IMR-90 (cell line): ENCODE data around the gene SELENOV. TPM values are rescaled to one million over a fixed set of nuclear protein-coding genes. Genes with fewer than 3 reads are reported as not detected.
A peak's percentile ranks its signal among the peaks of the same experiment; 100 is the strongest.

Source experiments
- ATAC-seq: fragments of 200-7000 bp; cut with Tn5 transposase; 2 replicates; pipeline ENCODE4 v1.9.1; 2020; ENCODE audit warnings: low read depth, mild to moderate bottlenecking, moderate library complexity
- BruUV-seq: library from RNA; stranded (reverse); fragments of 400-500 nt; replicated peaks from 2 replicates; lab custom pipeline; 2021; lab: Mats Ljungman, UMichigan
- CTCF ChIA-PET: fragments of 300-600 bp; formaldehyde crosslinking; extraction: SDS; loops from one replicate; lab custom pipeline; 2021; ENCODE audit warnings: antibody characterized with exemption; lab: Yijun Ruan, JAX
- POLR2A ChIA-PET: fragments of 300-600 bp; sonication (Branson Sonifier 250); formaldehyde crosslinking; loops from one replicate; lab custom pipeline; 2022; ENCODE audit warnings: antibody characterized with exemption; ENCODE audit not compliant: unreplicated experiment; lab: Charles Lee
- DNase-seq: peaks from one replicate; pipeline ENCODE4 v3.0.0; 2013
- H2AFZ ChIP-seq: replicated peaks from 2 replicates; pipeline ENCODE3; 2013; ENCODE audit warnings: low read length, mild to moderate bottlenecking; ENCODE audit not compliant: poor library complexity
- H2AK5ac ChIP-seq: 2 replicates; pipeline ENCODE4 v1.6.1; 2013; ENCODE audit warnings: low read depth, low read length, inconsistent platforms
- H2AK9ac ChIP-seq: replicated peaks from 2 replicates; pipeline ENCODE3; 2013; ENCODE audit warnings: mild to moderate bottlenecking, low read depth, low read length, moderate library complexity; ENCODE audit not compliant: poor library complexity
- H2BK120ac ChIP-seq: 2 replicates; pipeline ENCODE4 v1.6.1; 2013; ENCODE audit warnings: low read depth, low read length, inconsistent platforms
- H2BK15ac ChIP-seq: 3 replicates; pipeline ENCODE4 v1.6.1; 2013; ENCODE audit warnings: low read depth, low read length, inconsistent platforms
- H2BK20ac ChIP-seq: 2 replicates; pipeline ENCODE4 v1.6.1; 2013; ENCODE audit warnings: low read depth, mild to moderate bottlenecking, inconsistent platforms, low read length, moderate library complexity
- H2BK5ac ChIP-seq: 2 replicates; pipeline ENCODE4 v1.6.1; 2013; ENCODE audit warnings: mild to moderate bottlenecking, low read depth, low read length, inconsistent platforms; ENCODE audit not compliant: poor library complexity, severe bottlenecking
- H3K14ac ChIP-seq: replicated peaks from 2 replicates; pipeline ENCODE4 v1.6.1; 2013; ENCODE audit warnings: low read depth, low read length, inconsistent platforms
- H3K18ac ChIP-seq: 2 replicates; pipeline ENCODE4 v1.6.1; 2013; ENCODE audit warnings: low read depth, low read length, control low read depth
- H3K23ac ChIP-seq: 2 replicates; pipeline ENCODE4 v1.6.1; 2013; ENCODE audit warnings: low read depth, low read length, inconsistent platforms
- H3K27ac ChIP-seq: 2 replicates; pipeline ENCODE4 v1.5.1; 2013; ENCODE audit warnings: mild to moderate bottlenecking, control low read depth, low read length; ENCODE audit not compliant: insufficient read depth
- H3K27me3 ChIP-seq: 2 replicates; pipeline ENCODE4 v1.6.1; 2013; ENCODE audit warnings: low read length; ENCODE audit not compliant: control insufficient read depth, insufficient read depth
- H3K36me3 ChIP-seq: 2 replicates; pipeline ENCODE4 v1.6.1; 2013; ENCODE audit warnings: low read length, mixed read lengths; ENCODE audit not compliant: control insufficient read depth, insufficient read depth
- H3K4ac ChIP-seq: 2 replicates; pipeline ENCODE4 v1.6.1; 2013; ENCODE audit warnings: low read depth, low read length, inconsistent platforms
- H3K4me1 ChIP-seq: 2 replicates; pipeline ENCODE4 v1.6.1; 2013; ENCODE audit warnings: low read length, mixed read lengths; ENCODE audit not compliant: control insufficient read depth, insufficient read depth
- H3K4me2 ChIP-seq: 2 replicates; pipeline ENCODE4 v1.6.1; 2013; ENCODE audit warnings: low read depth, mild to moderate bottlenecking, control low read depth, low read length, moderate library complexity
- H3K4me3 ChIP-seq: 2 replicates; pipeline ENCODE4 v1.5.1; 2013; ENCODE audit warnings: low read depth, mild to moderate bottlenecking, control low read depth, low read length, moderate library complexity; ENCODE audit not compliant: insufficient read depth
- H3K56ac ChIP-seq: 2 replicates; pipeline ENCODE4 v1.6.1; 2013; ENCODE audit warnings: low read length, inconsistent platforms; ENCODE audit not compliant: insufficient read depth; ENCODE audit errors: extremely low read depth
- H3K79me1 ChIP-seq, 2 experiments: 2 replicates each; pipeline ENCODE4 v1.6.1; 2013; ENCODE audit warnings: low read length in 2 of 2, inconsistent platforms in 1 of 2, low read depth in 1 of 2
- H3K9ac ChIP-seq: 2 replicates; pipeline ENCODE4 v1.6.1; 2013; ENCODE audit warnings: low read depth, low read length, control low read depth
- H3K9me1 ChIP-seq: 2 replicates; pipeline ENCODE4 v1.6.1; 2013; ENCODE audit warnings: low read length, inconsistent platforms; ENCODE audit not compliant: insufficient read depth
- H3K9me3 ChIP-seq: 2 replicates; pipeline ENCODE4 v1.6.1; 2013; ENCODE audit warnings: low read length; ENCODE audit not compliant: control insufficient read depth, insufficient read depth
- H4K20me1 ChIP-seq: 2 replicates; pipeline ENCODE4 v1.6.1; 2013; ENCODE audit warnings: low read length, inconsistent platforms; ENCODE audit not compliant: insufficient read depth
- H4K5ac ChIP-seq: 2 replicates; pipeline ENCODE4 v1.6.1; 2013; ENCODE audit warnings: mild to moderate bottlenecking, low read depth, low read length, control low read depth
- H4K8ac ChIP-seq, 2 experiments: 2 replicates each; pipeline ENCODE4 v1.6.1; 2013; ENCODE audit warnings: low read depth in 2 of 2, low read length in 2 of 2, control low read depth in 1 of 2, inconsistent platforms in 1 of 2
- H4K91ac ChIP-seq: 2 replicates; pipeline ENCODE4 v1.6.1; 2013; ENCODE audit warnings: low read depth, low read length, inconsistent platforms; ENCODE audit not compliant: insufficient read depth
- BHLHE40 ChIP-seq: fragments of 150-350 bp; IDR thresholded peaks from 2 replicates; pipeline ENCODE4 v1.6.1; 2016; ENCODE audit warnings: mild to moderate bottlenecking, low read depth, low read length
- CEBPB ChIP-seq: IDR thresholded peaks from 2 replicates; pipeline ENCODE4 v1.6.1; 2012; ENCODE audit warnings: low read depth, low read length, improper control_type of control experiment
- CTCF ChIP-seq: conservative IDR thresholded peaks from 2 replicates; pipeline ENCODE4 v1.5.1; 2012; ENCODE audit warnings: mild to moderate bottlenecking, low read depth, low read length, improper control_type of control experiment
- ELK1 ChIP-seq: fragments of 150-350 bp; IDR thresholded peaks from 2 replicates; pipeline ENCODE4 v1.6.1; 2016; ENCODE audit warnings: low read depth, mild to moderate bottlenecking, low read length, moderate library complexity, borderline replicate concordance
- FOS ChIP-seq: fragments of 150-350 bp; IDR thresholded peaks from 2 replicates; pipeline ENCODE4 v1.6.1; 2016; ENCODE audit warnings: low read depth, low read length
- MAFK ChIP-seq: IDR thresholded peaks from 2 replicates; pipeline ENCODE4 v1.6.1; 2012; ENCODE audit warnings: low read depth, low read length, improper control_type of control experiment
- MAZ ChIP-seq: IDR thresholded peaks from 2 replicates; pipeline ENCODE4 v1.6.1; 2012; ENCODE audit warnings: low read depth, mild to moderate bottlenecking, low read length, improper control_type of control experiment, moderate library complexity, borderline replicate concordance
- MXI1 ChIP-seq: IDR thresholded peaks from 2 replicates; pipeline ENCODE4 v1.6.1; 2012; ENCODE audit warnings: low read depth, mild to moderate bottlenecking, low read length, moderate library complexity, borderline replicate concordance
- NFE2L2 ChIP-seq: fragments of 150-350 bp; IDR thresholded peaks from 2 replicates; pipeline ENCODE4 v1.6.1; 2016; ENCODE audit warnings: low read depth, mild to moderate bottlenecking, low read length
- POLR2A ChIP-seq: IDR thresholded peaks from 2 replicates; pipeline ENCODE4 v1.6.1; 2012; ENCODE audit warnings: mild to moderate bottlenecking, low read depth, low read length
- RAD21 ChIP-seq: IDR thresholded peaks from 2 replicates; pipeline ENCODE4 v1.6.1; 2012; ENCODE audit warnings: low read length, improper control_type of control experiment
- RCOR1 ChIP-seq: IDR thresholded peaks from 2 replicates; pipeline ENCODE4 v1.6.1; 2012; ENCODE audit warnings: mild to moderate bottlenecking, low read length, improper control_type of control experiment; ENCODE audit not compliant: insufficient replicate concordance
- RFX5 ChIP-seq: IDR thresholded peaks from 2 replicates; pipeline ENCODE4 v1.8.0; 2012; ENCODE audit warnings: low read depth, mild to moderate bottlenecking, low read length, moderate library complexity
- SMC3 ChIP-seq: fragments of 150-350 bp; IDR thresholded peaks from 2 replicates; pipeline ENCODE4 v1.6.1; 2016; ENCODE audit warnings: low read depth, mild to moderate bottlenecking, antibody characterized with exemption, low read length, moderate library complexity
- USF2 ChIP-seq: fragments of 150-350 bp; IDR thresholded peaks from 2 replicates; pipeline ENCODE4 v1.6.1; 2017; ENCODE audit warnings: mild to moderate bottlenecking, antibody characterized with exemption, low read length, low read depth
- WGBS, 2 experiments: methylation state at CpG; one replicate each; pipeline versions ENCODE4 v1.1.5 to v1.1.7; 2013; ENCODE audit warnings: missing lambda C conversion rate in 2 of 2; ENCODE audit not compliant: insufficient read length in 1 of 2; ENCODE audit errors: extremely low coverage in 2 of 2; 5-methylcytosine and 5-hydroxymethylcytosine counted together
- dilution Hi-C: fragments of 300-500 bp; cut with HindIII; formaldehyde crosslinking; loops from one replicate; pipeline ENCODE4 v1.14.3; 2018; ENCODE audit warnings: low sequenced_read_pairs; ENCODE audit not compliant: unreplicated experiment
- in situ Hi-C: fragments of 300-500 bp; cut with MboI; formaldehyde crosslinking; loops from 3 replicates; pipeline ENCODE4 v1.14.3; 2019; ENCODE audit warnings: low sequenced_read_pairs, inconsistent platforms, mixed read lengths
- intact Hi-C: fragments of 100-400 bp; cut with micrococcal nuclease; formaldehyde crosslinking; loops from 2 replicates; pipeline ENCODE4 v1.10.0; 2022
- polyA plus RNA-seq, 3 experiments: library from polyadenylated mRNA; depleted of rRNA; stranded (reverse); fragments of >200 nt; gene quantifications; 2 replicates each; pipeline ENCODE4 v1.2.3, GENCODE V29; 2012; ENCODE audit warnings: low replicate concordance in 1 of 3
- total RNA-seq: library from RNA; depleted of rRNA; stranded (reverse); fragments of >200 nt; gene quantifications from 2 replicates; pipeline ENCODE4 v1.2.3, GENCODE V29; 2012

SELENOV gene
- total and polyA plus RNA-seq, 2 of the 4 experiments (the other 2 are of a cell fraction): not detected

- no peak overlapping the region for H4K5ac ChIP-seq
- no peak overlapping the region for H3K4me2 ChIP-seq
- no TSS peak for BruUV-seq
- POLR2A ChIA-PET: no interaction called here
- intact Hi-C loops: no loop called here
- no peak; the same call in 1 of the 2 replicates for TF ChIP-seq CEBPB
- no peak for TF ChIP-seq POLR2A
- no peak for TF ChIP-seq SMC3
- TF ChIP-seq MAZ: no peak
- no peak for TF ChIP-seq NFE2L2
- no peak for TF ChIP-seq RCOR1
- TF ChIP-seq RAD21: no peak
- no peak for TF ChIP-seq RFX5
- no peak for TF ChIP-seq MAFK
- TF ChIP-seq CTCF: no peak
- TF ChIP-seq MXI1: no peak
- no peak for TF ChIP-seq USF2
- no peak for TF ChIP-seq ELK1
- no peak for TF ChIP-seq FOS
- TF ChIP-seq BHLHE40: no peak
- no peak overlapping the region for H2BK120ac ChIP-seq
- no peaks in the 10 kb centered on the region for H3K9me3 ChIP-seq
- no peaks in the 10 kb centered on the region for H3K27me3 ChIP-seq
- DNase-seq (peak; percentile 12), ATAC-seq (no peak)
- 72% methylated on average over 2 of the region's 7 CpGs; no CpG with 5 or more reads in 1 of the 2 experiments for WGBS, 2 experiments
- H3K14ac ChIP-seq: no peak overlapping the region
- no peak overlapping the region for H4K8ac ChIP-seq
- H4K91ac ChIP-seq: no peak overlapping the region
- H3K9ac ChIP-seq: no peak overlapping the region
- no peak overlapping the region for H3K27ac ChIP-seq
- peaks cover 15% of the 10 kb centered on the region for H4K20me1 ChIP-seq
- H3K36me3 ChIP-seq: peaks cover 92% of the 10 kb centered on the region
- H2BK15ac ChIP-seq: no peak overlapping the region
- H3K18ac ChIP-seq: no peak overlapping the region
- no peak overlapping the region for H3K23ac ChIP-seq
- no peak overlapping the region for H2AFZ ChIP-seq
- H3K4me3 ChIP-seq: no peak overlapping the region
- H3K9me1 ChIP-seq: peaks cover 2% of the 10 kb centered on the region; the same call in 1 of the 2 replicates
- no peak overlapping the region for H2AK5ac ChIP-seq
- in situ Hi-C loops: no loop called here
- no peak overlapping the region for H2BK5ac ChIP-seq
- no peak overlapping the region for H3K56ac ChIP-seq
- H2BK20ac ChIP-seq: no peak overlapping the region
- dilution Hi-C loops: no loop called here
- CTCF ChIA-PET: no interaction called here
- peaks cover 13 to 17% of the 10 kb centered on the region in 2 experiments; a peak in 3 of 4 replicates for H3K79me1 ChIP-seq
- H2AK9ac ChIP-seq: peak overlapping the region; percentile 24
- no peaks in the 10 kb centered on the region for H3K4me1 ChIP-seq
- no peak overlapping the region for H3K4ac ChIP-seq
Observed at GRCh38 chr19:39470724-39471339, 44.1 kb upstream of the SELENOV start.
